Measurements from ENCODE around the gene EGFL6.

- TF ChIP-seq CTCF (conservative IDR thresholded peaks at IDR 0.05; ENCODE audit: low read length) (no peak), EZH2phosphoT487 (IDR thresholded peaks at IDR 0.05; ENCODE audit: borderline replicate concordance, low read depth, low read length) (no peak)
Observed at GRCh38 chrX:13547671-13548070, 21.7 kb upstream of the EGFL6 start.

Data from OCI-LY7 (cell line).